ENCODE data around the gene MAGEC1. TPM values are rescaled to one million over a fixed set of nuclear protein-coding genes. Genes with fewer than 3 reads are reported as not detected.

Gene MAGEC1
- total RNA-seq, 2 experiments from 2014 or later = not detected

DNA sequence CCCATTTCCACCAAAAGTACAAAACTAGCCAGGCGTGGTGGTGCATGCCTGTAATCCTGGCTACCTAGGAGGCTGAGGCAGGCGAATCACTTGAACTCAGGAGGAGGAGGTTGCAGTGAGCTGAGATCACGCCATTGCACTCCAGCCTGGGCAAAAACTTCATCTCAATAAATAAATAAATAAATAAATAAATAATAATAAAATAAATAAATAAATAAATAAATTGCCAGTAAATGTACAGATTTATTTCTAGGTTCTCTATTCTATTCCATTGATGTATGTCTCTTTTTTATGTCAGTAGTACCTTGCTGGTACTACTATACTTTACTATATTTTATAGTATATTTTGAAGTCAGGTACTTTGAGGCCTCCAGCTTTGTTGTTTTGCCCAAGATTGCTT is 43.7 kb downstream of the MAGEC1 start:
- no TSS peak for BruUV-seq (replicated peaks)
- Histone ChIP-seq H3K4me1 (ENCODE audit: insufficient read depth, low read length, poor library complexity, severe bottlenecking) (no peaks in the 10 kb centered on the region), H2AFZ (ENCODE audit: low read length) (no peak overlapping the region), H3K4me3 (ENCODE audit: low read depth, low read length, poor library complexity, severe bottlenecking) (no peak overlapping the region), H3K36me3 (ENCODE audit: insufficient read depth, low read length) (no peaks in the 10 kb centered on the region), H4K20me1 (ENCODE audit: insufficient read depth, low read length) (no peaks in the 10 kb centered on the region), H3K4me2 (ENCODE audit: low read length) (no peak overlapping the region), H3K27ac (ENCODE audit: low read depth, low read length, poor library complexity, severe bottlenecking) (no peak overlapping the region), H3K79me2 (ENCODE audit: insufficient read depth, low read depth, low read length) (no peaks in the 10 kb centered on the region), H3K9me3 (ENCODE audit: low read length) (no peaks in the 10 kb centered on the region), H3K9me2 (ENCODE audit: insufficient read depth, low read length) (no peaks in the 10 kb centered on the region)
- ChIA-PET CTCF (ENCODE audit: unreplicated experiment) (no interaction called here), POLR2A (no interaction called here)
- no peak for DNase-seq (ENCODE audit: low spot score)
- intact Hi-C loops (cut with micrococcal nuclease; ENCODE audit: unreplicated experiment) = no loop called here
- no peak for TF ChIP-seq EZH2phosphoT487 (IDR thresholded peaks at IDR 0.05; ENCODE audit: borderline replicate concordance, low read depth, low read length)
- TF ChIP-seq, protein P1, sequence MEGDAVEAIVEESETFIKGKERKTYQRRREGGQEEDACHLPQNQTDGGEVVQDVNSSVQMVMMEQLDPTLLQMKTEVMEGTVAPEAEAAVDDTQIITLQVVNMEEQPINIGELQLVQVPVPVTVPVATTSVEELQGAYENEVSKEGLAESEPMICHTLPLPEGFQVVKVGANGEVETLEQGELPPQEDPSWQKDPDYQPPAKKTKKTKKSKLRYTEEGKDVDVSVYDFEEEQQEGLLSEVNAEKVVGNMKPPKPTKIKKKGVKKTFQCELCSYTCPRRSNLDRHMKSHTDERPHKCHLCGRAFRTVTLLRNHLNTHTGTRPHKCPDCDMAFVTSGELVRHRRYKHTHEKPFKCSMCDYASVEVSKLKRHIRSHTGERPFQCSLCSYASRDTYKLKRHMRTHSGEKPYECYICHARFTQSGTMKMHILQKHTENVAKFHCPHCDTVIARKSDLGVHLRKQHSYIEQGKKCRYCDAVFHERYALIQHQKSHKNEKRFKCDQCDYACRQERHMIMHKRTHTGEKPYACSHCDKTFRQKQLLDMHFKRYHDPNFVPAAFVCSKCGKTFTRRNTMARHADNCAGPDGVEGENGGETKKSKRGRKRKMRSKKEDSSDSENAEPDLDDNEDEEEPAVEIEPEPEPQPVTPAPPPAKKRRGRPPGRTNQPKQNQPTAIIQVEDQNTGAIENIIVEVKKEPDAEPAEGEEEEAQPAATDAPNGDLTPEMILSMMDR (conservative IDR thresholded peaks at IDR 0.05; ENCODE audit: low read length) = no peak

DNA sequence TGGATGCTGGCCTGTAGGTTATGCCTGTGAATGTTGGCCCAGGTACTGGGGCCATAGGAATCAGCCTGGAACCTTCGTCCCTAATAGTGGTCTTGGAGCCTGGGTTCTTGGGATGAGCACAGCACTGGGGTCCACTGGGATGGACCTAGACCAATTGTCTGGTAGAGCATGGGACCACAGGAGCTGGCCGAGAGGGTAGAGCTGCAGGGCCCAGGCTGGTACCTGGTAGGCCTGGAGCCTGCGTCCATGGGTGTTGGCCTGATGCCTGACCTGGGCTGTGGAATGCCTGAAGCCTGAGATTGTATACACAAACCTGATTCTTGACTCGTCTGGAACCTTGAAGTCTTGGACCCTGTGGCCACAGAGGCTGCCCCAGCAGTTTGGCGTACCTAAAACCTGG is 48.9 kb downstream of the MAGEC1 start:
- no peaks in the 10 kb centered on the region for H3K9me3 ChIP-seq (ENCODE audit: low read length)
- H3K4me2 ChIP-seq (ENCODE audit: low read length) = no peak overlapping the region
- no peaks in the 10 kb centered on the region for H3K36me3 ChIP-seq (ENCODE audit: insufficient read depth, low read length)
- H3K4me3 ChIP-seq (ENCODE audit: low read depth, low read length, poor library complexity, severe bottlenecking) = no peak overlapping the region
- no TSS peak for BruUV-seq (replicated peaks)
- no peak overlapping the region for H3K27ac ChIP-seq (ENCODE audit: low read depth, low read length, poor library complexity, severe bottlenecking)
- TF ChIP-seq EZH2phosphoT487 (IDR thresholded peaks at IDR 0.05; ENCODE audit: borderline replicate concordance, low read depth, low read length) = no peak
- H3K4me1 ChIP-seq (ENCODE audit: insufficient read depth, low read length, poor library complexity, severe bottlenecking) = no peaks in the 10 kb centered on the region
- POLR2A ChIA-PET = no interaction called here
- CTCF ChIA-PET (ENCODE audit: unreplicated experiment) = no interaction called here
- intact Hi-C loops (cut with micrococcal nuclease; ENCODE audit: unreplicated experiment) = no loop called here
- DNase-seq (ENCODE audit: low spot score) = no peak
- no peak overlapping the region for H2AFZ ChIP-seq (ENCODE audit: low read length)
- no peaks in the 10 kb centered on the region for H4K20me1 ChIP-seq (ENCODE audit: insufficient read depth, low read length)
- H3K9me2 ChIP-seq (ENCODE audit: insufficient read depth, low read length) = no peaks in the 10 kb centered on the region
- no peaks in the 10 kb centered on the region for H3K79me2 ChIP-seq (ENCODE audit: insufficient read depth, low read depth, low read length)

DNA sequence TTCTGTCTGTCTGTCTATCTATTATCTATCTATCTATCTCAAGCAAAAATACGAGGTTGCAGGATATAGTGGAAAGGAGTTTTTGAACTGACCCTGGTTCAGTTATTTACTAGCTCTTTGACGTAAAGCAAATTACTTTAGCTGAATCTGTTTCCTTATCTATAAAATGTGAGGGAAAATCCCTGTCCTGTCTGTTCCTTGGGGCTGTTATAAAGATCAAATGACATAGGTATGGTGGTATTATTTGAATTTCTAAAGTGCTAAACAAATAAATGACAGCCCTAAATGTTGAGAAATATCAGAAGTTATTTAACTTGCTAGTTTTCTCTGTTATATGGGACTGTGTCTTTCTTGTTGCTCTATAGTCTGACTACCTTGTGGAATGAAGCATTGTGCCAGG is 55.0 kb downstream of the MAGEC1 start:
- Histone ChIP-seq H2AFZ (ENCODE audit: low read length) (no peak overlapping the region), H3K9me3 (ENCODE audit: low read length) (no peaks in the 10 kb centered on the region), H3K4me3 (ENCODE audit: low read depth, low read length, poor library complexity, severe bottlenecking) (no peak overlapping the region), H3K36me3 (ENCODE audit: insufficient read depth, low read length) (no peaks in the 10 kb centered on the region), H3K27ac (ENCODE audit: low read depth, low read length, poor library complexity, severe bottlenecking) (no peak overlapping the region), H3K4me2 (ENCODE audit: low read length) (no peak overlapping the region), H3K4me1 (ENCODE audit: insufficient read depth, low read length, poor library complexity, severe bottlenecking) (no peaks in the 10 kb centered on the region), H4K20me1 (ENCODE audit: insufficient read depth, low read length) (no peaks in the 10 kb centered on the region), H3K79me2 (ENCODE audit: insufficient read depth, low read depth, low read length) (no peaks in the 10 kb centered on the region), H3K9me2 (ENCODE audit: insufficient read depth, low read length) (no peaks in the 10 kb centered on the region)
- no TSS peak for BruUV-seq (replicated peaks)
- ChIA-PET POLR2A (no interaction called here), CTCF (ENCODE audit: unreplicated experiment) (no interaction called here)
- TF ChIP-seq, protein P1 (conservative IDR thresholded peaks at IDR 0.05; ENCODE audit: low read length) = no peak
- TF ChIP-seq EZH2phosphoT487 (IDR thresholded peaks at IDR 0.05; ENCODE audit: borderline replicate concordance, low read depth, low read length) = no peak
- intact Hi-C loops (cut with micrococcal nuclease; ENCODE audit: unreplicated experiment) = no loop called here
- no peak for DNase-seq (ENCODE audit: low spot score)

Other genes with a start within 250 kb of the MAGEC1 start
- not detected in 2 replicates for gene SPANXD, start 205.2 kb upstream of the MAGEC1 start, total RNA-seq (2014; rRNA removed; shearing (Covaris generic))
- not detected in 2 replicates for gene SPANXD, start 205.2 kb upstream of the MAGEC1 start, total RNA-seq (2022)
- gene MAGEC3, start 65.6 kb upstream of the MAGEC1 start, total RNA-seq (2014; rRNA removed; shearing (Covaris generic)) = not detected in 2 replicates
- not detected in 2 replicates for gene MAGEC3, start 65.6 kb upstream of the MAGEC1 start, total RNA-seq (2022)